ENCODE data around the gene PTCD2.

Gene PTCD2

DNA sequence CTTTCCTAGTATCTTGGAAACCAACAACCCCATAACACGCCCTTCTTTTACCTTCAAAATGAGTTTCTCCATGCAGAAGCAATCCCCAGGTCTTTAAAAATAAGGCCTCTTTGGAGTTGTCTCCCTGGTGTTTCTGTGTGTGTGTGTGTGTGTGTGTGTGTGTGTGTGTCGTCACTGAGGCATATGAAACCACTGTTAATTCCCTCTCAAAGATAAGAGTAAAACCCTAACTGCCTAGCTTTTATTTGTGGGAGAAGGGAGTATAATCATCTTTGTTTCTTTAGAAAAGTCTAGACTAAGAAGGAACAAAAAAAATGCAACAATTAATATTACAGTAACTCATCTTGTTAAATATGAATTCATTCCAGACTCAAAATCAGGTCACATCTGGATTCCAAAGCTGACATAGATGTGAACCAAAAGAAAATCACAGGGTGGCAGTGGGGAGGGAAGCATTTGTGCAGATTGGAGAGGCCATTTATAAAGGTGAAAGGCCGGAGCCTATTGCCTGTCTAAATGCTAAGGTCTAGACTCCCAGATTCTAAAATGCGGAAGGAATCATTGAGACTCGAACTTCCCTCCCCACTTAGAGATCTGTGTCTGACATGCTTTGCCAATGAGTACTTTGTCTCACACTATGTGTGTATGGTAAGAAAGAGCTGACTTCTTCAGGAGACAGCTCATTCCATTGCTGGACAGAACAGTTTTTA lies 95.6 kb downstream of the PTCD2 start:
- DNase-seq (ENCODE audit: low read depth, low spot score): no peak

DNA sequence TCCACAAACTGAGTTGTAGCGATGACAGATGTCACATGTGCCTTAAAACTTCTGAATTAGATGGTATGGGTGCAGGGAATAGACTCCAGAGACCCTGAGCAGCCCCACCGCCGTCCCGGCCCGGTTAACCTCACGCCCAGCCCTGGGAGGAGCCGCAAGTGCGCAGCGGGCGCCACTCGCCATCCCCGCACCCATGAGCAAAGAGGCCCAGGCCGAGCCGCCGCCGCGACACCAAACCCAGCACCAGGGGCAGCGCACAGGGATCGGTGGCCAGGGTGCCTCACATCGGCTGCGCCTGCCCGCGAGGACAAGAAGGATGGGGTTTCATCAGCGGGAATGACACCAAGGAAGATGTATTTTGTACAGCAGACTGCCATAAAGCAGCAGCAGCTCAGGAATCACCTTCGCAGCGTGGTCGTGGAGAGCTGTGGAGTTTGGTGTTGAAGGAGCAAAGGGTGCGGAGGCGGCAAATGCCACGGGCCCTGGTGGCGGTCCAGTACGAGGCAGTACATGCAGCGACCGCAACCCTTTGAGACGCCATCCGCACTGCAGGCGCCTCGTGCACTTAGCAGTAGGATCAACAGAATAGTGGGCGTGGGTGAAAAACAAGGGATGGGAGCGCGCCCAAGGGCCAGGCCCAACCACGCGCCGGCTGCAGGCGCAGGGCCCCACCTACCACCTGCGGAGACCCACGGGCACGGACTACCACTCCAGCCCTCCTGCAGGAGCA lies 97.3 kb downstream of the PTCD2 start:
- DNase-seq (ENCODE audit: low read depth, low spot score): no peak

Measured in brain pericyte (primary cell).